Measurements from ENCODE around the gene MOB2. TPM values are rescaled to one million over a fixed set of nuclear protein-coding genes. Genes with fewer than 3 reads are reported as not detected.

Gene MOB2
- total RNA-seq, 1 donor from 2014 or later = 26.4 TPM

DNA sequence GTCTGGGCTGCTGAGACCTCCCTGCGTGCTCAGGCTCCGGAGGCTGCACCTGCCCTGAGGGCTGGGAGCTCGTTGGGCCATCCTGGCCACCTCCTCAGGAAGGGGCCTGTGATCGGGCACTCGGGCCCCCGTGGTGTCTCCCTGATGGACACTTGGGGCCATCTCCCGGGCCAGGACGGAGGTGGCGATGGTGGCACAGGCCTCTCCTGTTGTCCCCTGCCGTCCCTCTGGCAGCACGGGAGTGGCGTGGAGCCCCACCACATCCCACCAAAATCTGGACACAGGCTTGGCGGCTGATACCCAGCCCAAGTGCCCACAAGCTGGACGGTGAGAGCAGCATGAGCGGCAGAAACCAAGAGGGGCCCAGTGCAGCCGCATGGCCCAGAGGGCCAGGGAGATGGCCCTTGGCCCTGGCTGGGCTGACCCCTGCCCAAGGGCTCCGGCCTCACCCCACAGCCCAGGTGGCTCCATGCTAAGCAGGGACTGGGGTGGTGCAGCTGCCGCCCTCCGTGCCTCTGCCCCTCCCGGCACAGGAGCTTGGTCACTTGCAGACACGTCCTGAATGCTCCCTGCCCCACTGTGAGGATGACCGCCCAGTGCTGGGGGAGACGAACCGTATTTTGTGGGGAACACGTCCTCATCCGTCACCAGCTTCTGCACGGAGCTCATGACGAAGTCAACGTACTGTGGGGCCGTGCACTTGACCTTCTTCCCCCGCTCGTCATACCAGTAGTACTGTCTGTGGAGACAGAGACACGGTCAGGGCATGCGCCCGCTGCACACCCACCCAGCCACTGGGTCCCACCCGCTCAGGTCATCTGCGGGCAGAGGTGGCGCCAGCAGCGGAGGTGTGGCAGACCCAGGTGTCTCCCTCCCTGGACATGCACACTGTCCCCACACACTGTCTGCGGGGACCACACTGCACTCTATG is 15.6 kb downstream of the MOB2 start:
- Mint-ChIP-seq H3K4me3 (ENCODE audit: unreplicated experiment) (no peak overlapping the region), H3K4me1 (ENCODE audit: low read depth, unreplicated experiment) (peaks cover 4% of the 10 kb centered on the region), H3K27ac (ENCODE audit: unreplicated experiment) (no peak overlapping the region), H3K27me3 (ENCODE audit: low read depth, unreplicated experiment) (peaks cover 2% of the 10 kb centered on the region), H3K9me3 (ENCODE audit: unreplicated experiment) (no peaks in the 10 kb centered on the region), H3K36me3 (ENCODE audit: low read depth, unreplicated experiment) (peaks cover 16% of the 10 kb centered on the region)
- Histone ChIP-seq H3K79me2 (ENCODE audit: insufficient read depth, low read length) (no peaks in the 10 kb centered on the region), H3K4me2 (ENCODE audit: low read length) (no peak overlapping the region), H2AFZ (ENCODE audit: low read depth, low read length) (no peak overlapping the region), H3K27ac (ENCODE audit: low read depth, low read length) (no peak overlapping the region), H3K9me3 (ENCODE audit: insufficient read depth, low read depth, low read length) (no peaks in the 10 kb centered on the region), H3K9ac (ENCODE audit: low read length) (no peak overlapping the region), H3K36me3 (ENCODE audit: insufficient read depth, low read length) (no peaks in the 10 kb centered on the region), H4K20me1 (ENCODE audit: insufficient read depth, low read length) (peaks cover 7% of the 10 kb centered on the region), H3K4me1 (ENCODE audit: insufficient read depth, low read length) (no peaks in the 10 kb centered on the region), H3K4me3 (ENCODE audit: insufficient read depth, low read depth, low read length) (no peak overlapping the region), H3K27me3 (ENCODE audit: insufficient read depth, low read length) (no peaks in the 10 kb centered on the region)
- no peak for FAIRE-seq
- DNase-seq (ENCODE audit: low read depth) = no peak
- TF ChIP-seq, protein P1, sequence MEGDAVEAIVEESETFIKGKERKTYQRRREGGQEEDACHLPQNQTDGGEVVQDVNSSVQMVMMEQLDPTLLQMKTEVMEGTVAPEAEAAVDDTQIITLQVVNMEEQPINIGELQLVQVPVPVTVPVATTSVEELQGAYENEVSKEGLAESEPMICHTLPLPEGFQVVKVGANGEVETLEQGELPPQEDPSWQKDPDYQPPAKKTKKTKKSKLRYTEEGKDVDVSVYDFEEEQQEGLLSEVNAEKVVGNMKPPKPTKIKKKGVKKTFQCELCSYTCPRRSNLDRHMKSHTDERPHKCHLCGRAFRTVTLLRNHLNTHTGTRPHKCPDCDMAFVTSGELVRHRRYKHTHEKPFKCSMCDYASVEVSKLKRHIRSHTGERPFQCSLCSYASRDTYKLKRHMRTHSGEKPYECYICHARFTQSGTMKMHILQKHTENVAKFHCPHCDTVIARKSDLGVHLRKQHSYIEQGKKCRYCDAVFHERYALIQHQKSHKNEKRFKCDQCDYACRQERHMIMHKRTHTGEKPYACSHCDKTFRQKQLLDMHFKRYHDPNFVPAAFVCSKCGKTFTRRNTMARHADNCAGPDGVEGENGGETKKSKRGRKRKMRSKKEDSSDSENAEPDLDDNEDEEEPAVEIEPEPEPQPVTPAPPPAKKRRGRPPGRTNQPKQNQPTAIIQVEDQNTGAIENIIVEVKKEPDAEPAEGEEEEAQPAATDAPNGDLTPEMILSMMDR (IDR thresholded peaks at IDR 0.05; ENCODE audit: insufficient read depth, low read depth, low read length) = no peak
- no peak for TF ChIP-seq EZH2 (IDR thresholded peaks at IDR 0.05; ENCODE audit: insufficient read depth, low read length)

DNA sequence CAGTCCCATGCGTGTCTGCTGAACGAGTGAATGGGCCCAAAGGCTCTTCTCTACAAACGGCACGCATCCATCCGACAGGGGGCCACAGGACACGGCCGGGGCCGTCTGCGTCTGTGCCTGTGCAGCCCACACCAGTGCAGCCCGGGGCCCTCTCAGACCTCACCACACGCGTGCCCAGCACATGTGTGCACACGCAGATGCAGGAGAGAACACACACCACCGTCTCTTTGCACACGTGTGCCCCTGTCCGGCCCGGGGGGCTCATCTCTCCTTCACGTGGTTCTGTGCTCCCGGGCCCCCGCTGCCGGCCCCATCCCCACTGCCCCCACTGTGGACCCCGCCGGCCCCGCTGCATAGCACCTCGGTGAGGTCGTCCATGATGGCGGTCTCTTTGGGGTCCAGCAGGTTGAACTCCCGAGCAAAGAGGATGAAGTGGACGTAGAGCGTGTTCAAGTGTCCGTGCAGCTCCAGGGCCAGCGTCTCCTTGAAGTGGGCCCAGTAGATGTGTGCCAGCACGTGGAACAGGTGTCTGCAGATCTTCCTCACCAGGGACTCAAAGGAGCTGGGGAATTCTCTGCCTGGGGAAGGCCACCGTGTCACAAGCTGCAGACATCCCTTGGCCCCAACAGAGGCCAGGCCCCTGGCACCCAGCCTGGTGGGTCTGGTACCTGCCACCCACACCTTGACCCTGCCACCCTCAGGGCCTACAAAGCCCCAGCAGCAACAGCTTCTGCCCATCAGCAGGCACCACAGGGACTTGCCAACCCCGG is 16.5 kb downstream of the MOB2 start:
- Mint-ChIP-seq H3K4me1 (ENCODE audit: low read depth, unreplicated experiment) (peaks cover 4% of the 10 kb centered on the region), H3K9me3 (ENCODE audit: unreplicated experiment) (no peaks in the 10 kb centered on the region)

More for the DNA sequence above, 16.5 kb downstream of the MOB2 start:
- no peaks in the 10 kb centered on the region for H3K4me1 ChIP-seq (ENCODE audit: insufficient read depth, low read length)
- Mint-ChIP-seq H3K27ac (ENCODE audit: unreplicated experiment) (no peak overlapping the region), H3K27me3 (ENCODE audit: low read depth, unreplicated experiment) (peaks cover 2% of the 10 kb centered on the region), H3K4me3 (ENCODE audit: unreplicated experiment) (no peak overlapping the region), H3K36me3 (ENCODE audit: low read depth, unreplicated experiment) (peaks cover 12% of the 10 kb centered on the region)
- H3K36me3 ChIP-seq (ENCODE audit: insufficient read depth, low read length) = no peaks in the 10 kb centered on the region
- DNase-seq (ENCODE audit: low read depth) (no peak), FAIRE-seq (no peak)
- no peak overlapping the region for H3K4me2 ChIP-seq (ENCODE audit: low read length)
- no peaks in the 10 kb centered on the region for H3K9me3 ChIP-seq (ENCODE audit: insufficient read depth, low read depth, low read length)
- H4K20me1 ChIP-seq (ENCODE audit: insufficient read depth, low read length) = peaks cover 7% of the 10 kb centered on the region
- no peak overlapping the region for H3K4me3 ChIP-seq (ENCODE audit: insufficient read depth, low read depth, low read length)
- TF ChIP-seq, protein P1 (IDR thresholded peaks at IDR 0.05; ENCODE audit: insufficient read depth, low read depth, low read length) = no peak
- TF ChIP-seq EZH2 (IDR thresholded peaks at IDR 0.05; ENCODE audit: insufficient read depth, low read length) = no peak
- H3K27ac ChIP-seq (ENCODE audit: low read depth, low read length) = no peak overlapping the region
- no peaks in the 10 kb centered on the region for H3K79me2 ChIP-seq (ENCODE audit: insufficient read depth, low read length)
- no peaks in the 10 kb centered on the region for H3K27me3 ChIP-seq (ENCODE audit: insufficient read depth, low read length)
- H3K9ac ChIP-seq (ENCODE audit: low read length) = no peak overlapping the region
- H2AFZ ChIP-seq (ENCODE audit: low read depth, low read length) = no peak overlapping the region
